Activated CD8-positive, alpha-beta memory T cell treated with anti-CD3 and anti-CD28 coated beads, Interleukin-2, amount 10 ng/mL, durations not matched to agents 7 days and 5 days (primary cell): Measurements from ENCODE around the gene CNPPD1. TPM values are rescaled to one million over a fixed set of nuclear protein-coding genes. Genes with fewer than 3 reads are reported as not detected.
A peak's percentile ranks its signal among the peaks of the same experiment; 100 is the strongest.

Experiments used
- ATAC-seq: fragments of 150-1000 bp; cut with Tn5 transposase; one replicate; pipeline ENCODE4 v1.10.0; 2021; ENCODE audit warnings: moderate library complexity
- CTCF ChIA-PET: fragments of 350-600 bp; sonication (Branson Sonifier 250); formaldehyde crosslinking; loops from one replicate; lab custom pipeline; 2021; ENCODE audit warnings: antibody characterized with exemption; lab: Charles Lee
- DNase-seq: peaks from one replicate; pipeline ENCODE4 v3.0.0-alpha.2; 2020
- H3K27ac Mint-ChIP-seq: one replicate; pipeline ENCODE4 v1.8.0; 2021; ENCODE audit warnings: mild to moderate bottlenecking, mixed read lengths
- H3K27me3 Mint-ChIP-seq: one replicate; pipeline ENCODE4 v1.8.0; 2021; ENCODE audit warnings: mixed read lengths
- H3K36me3 Mint-ChIP-seq: one replicate; pipeline ENCODE4 v1.8.0; 2021; ENCODE audit warnings: mild to moderate bottlenecking, mixed read lengths
- H3K4me1 Mint-ChIP-seq: one replicate; pipeline ENCODE4 v1.8.0; 2021; ENCODE audit warnings: mixed read lengths
- H3K4me3 Mint-ChIP-seq: one replicate; pipeline ENCODE4 v1.8.0; 2021; ENCODE audit warnings: mild to moderate bottlenecking, moderate library complexity, mixed read lengths
- H3K9me3 Mint-ChIP-seq: one replicate; pipeline ENCODE4 v1.8.0; 2022; ENCODE audit warnings: low read depth, mixed read lengths
- total RNA-seq, 2 experiments: library from RNA; stranded (reverse); gene quantifications; one replicate each; pipeline ENCODE4 v1.2.3, GENCODE V29; 2021

CNPPD1 gene
- 10 to 100 TPM; 66.9 to 72.0 TPM for total RNA-seq

- H3K4me1 Mint-ChIP-seq, result peaks cover 58% of the 10 kb centered on the region
Observed at GRCh38 chr2:219176818-219177551, at the start of gene CNPPD1. Gene CNPPD1 (minus strand): TSS chr2:219176925. CDS start chr2:219176828, 97 bp downstream.

GRCh38 chr2:219225350-219225749, 48.6 kb upstream of the CNPPD1 start:
- CTCF ChIA-PET, result no interaction called here
- Mint-ChIP-seq H3K36me3 (peaks cover 36% of the 10 kb centered on the region), H3K27me3 (no peaks in the 10 kb centered on the region), H3K27ac (peak overlapping the region; percentile 24), H3K4me3 (no peak overlapping the region), H3K9me3 (no peaks in the 10 kb centered on the region), H3K4me1 (peaks cover 35% of the 10 kb centered on the region)
- DNase-seq (no peak), ATAC-seq (no peak)

More at GRCh38 chr2:219176818-219177551, at the start of gene CNPPD1:
- Mint-ChIP-seq H3K9me3 (no peaks in the 10 kb centered on the region), H3K27me3 (no peaks in the 10 kb centered on the region), H3K36me3 (peaks cover 47% of the 10 kb centered on the region), H3K27ac (peak within 1 kb of the TSS; percentile 99), H3K4me3 (peak within 1 kb of the TSS; percentile 79)
- CTCF ChIA-PET, result interaction anchor here (0.7 to 8.2 kb wide), 20 partner anchors 11 to 279 kb away, joined by 3 to 75 read pairs (median 4); partner anchors contain the start of genes ANKZF1, ATG9A, DNPEP and NHEJ1
- DNase-seq (peak; percentile 91), ATAC-seq (peak; percentile 84)

- ATAC-seq (no peak), DNase-seq (no peak)
- Mint-ChIP-seq H3K27ac (no peak overlapping the region), H3K27me3 (no peaks in the 10 kb centered on the region), H3K4me3 (no peak overlapping the region), H3K9me3 (no peaks in the 10 kb centered on the region), H3K36me3 (peaks cover 37% of the 10 kb centered on the region), H3K4me1 (peaks cover 34% of the 10 kb centered on the region)
- CTCF ChIA-PET, result no interaction called here
Observed at GRCh38 chr2:219223831-219224610, 47.3 kb upstream of the CNPPD1 start.

- no peak for DNase-seq
- no peaks in the 10 kb centered on the region for H3K9me3 Mint-ChIP-seq
- H3K4me1 Mint-ChIP-seq, result peaks cover 29% of the 10 kb centered on the region
- no peaks in the 10 kb centered on the region for H3K27me3 Mint-ChIP-seq
- peaks cover 34% of the 10 kb centered on the region for H3K36me3 Mint-ChIP-seq
- no peak overlapping the region for H3K4me3 Mint-ChIP-seq
- H3K27ac Mint-ChIP-seq, result no peak overlapping the region
- ATAC-seq, result no peak
- CTCF ChIA-PET, result interaction anchor here (0.9 to 1.6 kb wide), 3 partner anchors 52 to 164 kb away, joined by 3 to 7 read pairs (median 3); partner anchors contain the start of gene SLC23A3
Observed at GRCh38 chr2:219221957-219222518, 45.3 kb upstream of the CNPPD1 start.

GRCh38 chr2:219220652-219221402, 44.1 kb upstream of the CNPPD1 start:
- ATAC-seq (no peak), DNase-seq (no peak)
- Mint-ChIP-seq H3K4me1 (peaks cover 32% of the 10 kb centered on the region), H3K27ac (no peak overlapping the region), H3K4me3 (no peak overlapping the region), H3K36me3 (peaks cover 29% of the 10 kb centered on the region), H3K9me3 (no peaks in the 10 kb centered on the region), H3K27me3 (no peaks in the 10 kb centered on the region)
- CTCF ChIA-PET, result interaction anchor here (0.9 kb wide), 1 partner anchor 51 kb away, joined by 3 read pairs; the partner anchor contains the start of gene SLC23A3

GRCh38 chr2:219219784-219220532, 43.2 kb upstream of the CNPPD1 start:
- no peak overlapping the region for H3K27ac Mint-ChIP-seq
- no peak for DNase-seq
- peaks cover 25% of the 10 kb centered on the region for H3K4me1 Mint-ChIP-seq
- no peak overlapping the region for H3K4me3 Mint-ChIP-seq
- H3K36me3 Mint-ChIP-seq, result peaks cover 22% of the 10 kb centered on the region
- no peak for ATAC-seq
- CTCF ChIA-PET, result interaction anchor here (1.1 to 4.7 kb wide), 5 partner anchors 47 to 75 kb away, joined by 4 to 26 read pairs (median 5); no protein-coding TSS in a partner anchor
- H3K27me3 Mint-ChIP-seq, result no peaks in the 10 kb centered on the region
- no peaks in the 10 kb centered on the region for H3K9me3 Mint-ChIP-seq

- Mint-ChIP-seq H3K27me3 (no peaks in the 10 kb centered on the region), H3K4me3 (peak within 1 kb of the TSS; percentile 76), H3K4me1 (peaks cover 25% of the 10 kb centered on the region), H3K36me3 (peaks cover 18% of the 10 kb centered on the region), H3K9me3 (no peaks in the 10 kb centered on the region), H3K27ac (peak within 1 kb of the TSS; percentile 72)
- ATAC-seq (peak; percentile 78), DNase-seq (peak; percentile 89)
- CTCF ChIA-PET, result interaction anchor here (1.1 to 4.7 kb wide), 11 partner anchors 11 to 76 kb away, joined by 3 to 26 read pairs (median 5); partner anchors contain the start of genes ANKZF1, ATG9A, TUBA4B and ZFAND2B
Observed at GRCh38 chr2:219218732-219219701, 42.3 kb upstream of the CNPPD1 start, which contains the start of gene ABCB6. Gene ABCB6 (minus strand): TSS chr2:219218958. CDS start chr2:219218673, 285 bp downstream.

- Mint-ChIP-seq H3K9me3 (no peaks in the 10 kb centered on the region), H3K4me3 (peak overlapping the region; percentile 76), H3K27ac (peak overlapping the region; percentile 72), H3K27me3 (no peaks in the 10 kb centered on the region), H3K36me3 (peaks cover 11% of the 10 kb centered on the region), H3K4me1 (peaks cover 26% of the 10 kb centered on the region)
- ATAC-seq, result peak; percentile 57
- CTCF ChIA-PET, result interaction anchor here (1.2 to 7.9 kb wide), 11 partner anchors 12 to 77 kb away, joined by 3 to 92 read pairs (median 5); partner anchors contain the start of genes ANKZF1, ATG9A, NHEJ1 and TUBA4B
- no peak for DNase-seq
Observed at GRCh38 chr2:219218217-219218731, 41.5 kb upstream of the CNPPD1 start.

- Mint-ChIP-seq H3K4me3 (peak overlapping the region; percentile 37), H3K4me1 (peaks cover 30% of the 10 kb centered on the region), H3K36me3 (peaks cover 13% of the 10 kb centered on the region), H3K9me3 (no peaks in the 10 kb centered on the region), H3K27ac (no peak overlapping the region), H3K27me3 (no peaks in the 10 kb centered on the region)
- CTCF ChIA-PET, result interaction anchor here (0.6 to 7.9 kb wide), 11 partner anchors 9 to 82 kb away, joined by 3 to 92 read pairs (median 4); partner anchors contain the start of genes ANKZF1, ATG9A, DNAJB2 and NHEJ1
- no peak for DNase-seq
- no peak for ATAC-seq
Observed at GRCh38 chr2:219216535-219216915, 39.8 kb upstream of the CNPPD1 start.

- Mint-ChIP-seq H3K27me3 (no peaks in the 10 kb centered on the region), H3K4me3 (no peak overlapping the region), H3K9me3 (no peaks in the 10 kb centered on the region), H3K4me1 (peaks cover 35% of the 10 kb centered on the region), H3K36me3 (peaks cover 15% of the 10 kb centered on the region), H3K27ac (no peak overlapping the region)
- CTCF ChIA-PET, result interaction anchor here (0.9 to 7.9 kb wide), 10 partner anchors 9 to 83 kb away, joined by 3 to 92 read pairs (median 6); partner anchors contain the start of genes ANKZF1, ATG9A, DNAJB2 and NHEJ1
- ATAC-seq, result no peak
- no peak for DNase-seq
Observed at GRCh38 chr2:219215871-219216534, 39.3 kb upstream of the CNPPD1 start.
